HG03045 (cell line): ENCODE data around the gene CRYGB.

Experiments used
- ATAC-seq: cut with Tn5 transposase; IDR thresholded peaks from one replicate; pipeline ENCODE4 v1.9.1; 2021; ENCODE audit warnings: mild to moderate bottlenecking, moderate library complexity; ENCODE audit not compliant: unreplicated experiment

The CRYGB gene

GRCh38 chr2:208146006-208146405 lies at the start of gene CRYGB:
CRYGB (minus strand) TSS chr2:208146158; CDS start chr2:208146120, 38 bp downstream.
- no peak for ATAC-seq

- no peak for ATAC-seq
Observed at GRCh38 chr2:208195531-208195930, 49.6 kb upstream of the CRYGB start.

GRCh38 chr2:208192611-208193236 lies 46.8 kb upstream of the CRYGB start:
- no peak for ATAC-seq

GRCh38 chr2:208189810-208190503 lies 44.0 kb upstream of the CRYGB start, which contains the start of gene C2orf80:
C2orf80 (minus strand) TSS chr2:208190030; CDS start chr2:208186986, 3,044 bp downstream.
- ATAC-seq = no peak

- ATAC-seq = no peak
Observed at GRCh38 chr2:208189069-208189809, 43.3 kb upstream of the CRYGB start.

- no peak for ATAC-seq
Observed at GRCh38 chr2:208186893-208187292, 40.9 kb upstream of the CRYGB start.

GRCh38 chr2:208186465-208186864 lies 40.5 kb upstream of the CRYGB start:
- no peak for ATAC-seq

- no peak for ATAC-seq
Observed at GRCh38 chr2:208183972-208184705, 38.2 kb upstream of the CRYGB start.

- ATAC-seq = no peak
Observed at GRCh38 chr2:208183526-208183925, 37.6 kb upstream of the CRYGB start.

GRCh38 chr2:208182835-208183234 lies 36.9 kb upstream of the CRYGB start:
- no peak for ATAC-seq

GRCh38 chr2:208179028-208179609 lies 33.2 kb upstream of the CRYGB start:
- no peak for ATAC-seq

GRCh38 chr2:208175840-208176153 lies 29.8 kb upstream of the CRYGB start:
- no peak for ATAC-seq

- ATAC-seq = peak; percentile 96
Observed at GRCh38 chr2:208175069-208175839, 29.3 kb upstream of the CRYGB start.

- no peak for ATAC-seq
Observed at GRCh38 chr2:208174144-208174543, 28.2 kb upstream of the CRYGB start.

- ATAC-seq = no peak
Observed at GRCh38 chr2:208172125-208172524, 26.2 kb upstream of the CRYGB start.

- ATAC-seq = no peak
Observed at GRCh38 chr2:208164951-208165755, 19.2 kb upstream of the CRYGB start.

GRCh38 chr2:208163489-208163888 lies 17.5 kb upstream of the CRYGB start, which contains the start of gene CRYGA:
CRYGA (minus strand) TSS chr2:208163589; CDS start chr2:208163556, 33 bp downstream.
- ATAC-seq = no peak

- no peak for ATAC-seq
Observed at GRCh38 chr2:208156439-208156838, 10.5 kb upstream of the CRYGB start.

- no peak for ATAC-seq
Observed at GRCh38 chr2:208153156-208153555, 7.2 kb upstream of the CRYGB start.
